Caco-2 (cell line): Measurements from ENCODE around the gene LMLN. TPM values are rescaled to one million over a fixed set of nuclear protein-coding genes. Genes with fewer than 3 reads are reported as not detected.

Experiments
- BruUV-seq: library from RNA; stranded (reverse); fragments of 400-500 nt; replicated peaks from 2 replicates; lab custom pipeline; 2021; lab: Mats Ljungman, UMichigan
- CTCF ChIA-PET: fragments of 300-600 bp; sonication (Branson Sonifier 250); formaldehyde crosslinking; loops from one replicate; lab custom pipeline; 2022; ENCODE audit warnings: antibody characterized with exemption; lab: Charles Lee
- POLR2A ChIA-PET: fragments of 300-600 bp; sonication (Branson Sonifier 250); formaldehyde crosslinking; loops from one replicate; lab custom pipeline; 2022; ENCODE audit warnings: antibody characterized with exemption; lab: Charles Lee
- DNase-seq, 2 experiments: peaks; one replicate each; pipeline versions ENCODE4 v3.0.0 to v3.0.0-alpha.2; 2020 to 2022
- H3K27me3 ChIP-seq: replicated peaks from 2 replicates; pipeline ENCODE4 v1.6.0; 2011; ENCODE audit warnings: low read length; ENCODE audit not compliant: control insufficient read depth, insufficient read depth
- H3K36me3 ChIP-seq: 2 replicates; pipeline ENCODE4 v1.5.1; 2011; ENCODE audit warnings: low read length; ENCODE audit not compliant: control insufficient read depth, insufficient read depth
- H3K4me1 ChIP-seq: fragments of 250-450 bp; sonication (Bioruptor Pico); 2 replicates; pipeline ENCODE4 v1.5.1; 2020; ENCODE audit warnings: mild to moderate bottlenecking
- H3K4me3 ChIP-seq: 2 replicates; pipeline ENCODE4 v1.5.1; 2011; ENCODE audit warnings: low read depth, mild to moderate bottlenecking, control low read depth, low read length
- H3K9me3 ChIP-seq: fragments of 250-450 bp; sonication (Bioruptor Pico); 2 replicates; pipeline ENCODE4 v1.5.1; 2020; ENCODE audit warnings: mild to moderate bottlenecking, moderate library complexity
- H3K27ac Mint-ChIP-seq: one replicate; pipeline ENCODE4 v1.8.0; 2022; ENCODE audit warnings: mixed read lengths; ENCODE audit not compliant: unreplicated experiment
- H3K27me3 Mint-ChIP-seq: one replicate; pipeline ENCODE4 v1.8.0; 2022; ENCODE audit warnings: mixed read lengths; ENCODE audit not compliant: insufficient read depth, unreplicated experiment
- H3K36me3 Mint-ChIP-seq: one replicate; pipeline ENCODE4 v1.8.0; 2022; ENCODE audit warnings: mild to moderate bottlenecking, mixed read lengths; ENCODE audit not compliant: insufficient read depth, unreplicated experiment
- H3K4me1 Mint-ChIP-seq: one replicate; pipeline ENCODE4 v1.8.0; 2022; ENCODE audit warnings: low read depth, mixed read lengths; ENCODE audit not compliant: unreplicated experiment
- H3K4me3 Mint-ChIP-seq: one replicate; pipeline ENCODE4 v1.8.0; 2022; ENCODE audit warnings: mild to moderate bottlenecking, moderate library complexity, mixed read lengths; ENCODE audit not compliant: unreplicated experiment
- H3K9me3 Mint-ChIP-seq: one replicate; pipeline ENCODE4 v1.8.0; 2022; ENCODE audit warnings: mixed read lengths; ENCODE audit not compliant: unreplicated experiment
- intact Hi-C: fragments of 100-400 bp; cut with micrococcal nuclease; formaldehyde crosslinking; loops from one replicate; pipeline ENCODE4 v1.10.0; 2022; ENCODE audit not compliant: unreplicated experiment
- total RNA-seq: library from RNA; stranded (reverse); gene quantifications from 2 replicates; pipeline ENCODE4 v1.2.3, GENCODE V29; 2022
- TF ChIP-seq, protein P1 (sequence below), 2 experiments: fragments of 200-600 bp in 1 of 2; IDR thresholded peaks; 1 replicate in 1 of 2; 2 replicates in 1 of 2; pipeline versions ENCODE4 v1.5.1 to v1.8.0; 2011 to 2022; ENCODE audit warnings: antibody characterized with exemption in 1 of 2, control low read depth in 1 of 2, inconsistent platforms in 1 of 2, low read depth in 1 of 2, low read length in 1 of 2, mild to moderate bottlenecking in 1 of 2, moderate library complexity in 1 of 2; ENCODE audit not compliant: insufficient read depth in 1 of 2, severe bottlenecking in 1 of 2, unreplicated experiment in 1 of 2

The LMLN gene
- total RNA-seq, 1 experiment from 2014 or later, result 2.4 TPM

DNA sequence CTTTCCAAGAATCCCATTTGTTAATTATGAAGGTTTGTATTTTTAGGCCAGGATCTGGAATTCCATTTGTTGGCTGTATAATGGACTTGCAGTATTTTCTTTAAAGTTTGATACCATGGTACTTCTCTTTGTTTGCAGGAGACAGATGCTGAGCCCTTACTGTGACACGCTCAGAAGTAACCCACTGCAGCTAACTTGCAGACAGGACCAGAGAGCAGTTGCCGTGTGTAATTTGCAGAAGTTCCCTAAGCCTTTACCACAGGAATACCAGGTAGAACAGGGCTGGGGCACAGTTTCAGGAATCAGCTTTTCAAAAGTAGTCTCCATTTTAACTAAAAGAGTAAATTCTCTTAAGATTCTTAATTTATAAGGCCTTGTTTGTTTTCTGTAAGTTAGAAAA is 59.1 kb downstream of the LMLN start:
- POLR2A ChIA-PET, result no interaction called here

DNA sequence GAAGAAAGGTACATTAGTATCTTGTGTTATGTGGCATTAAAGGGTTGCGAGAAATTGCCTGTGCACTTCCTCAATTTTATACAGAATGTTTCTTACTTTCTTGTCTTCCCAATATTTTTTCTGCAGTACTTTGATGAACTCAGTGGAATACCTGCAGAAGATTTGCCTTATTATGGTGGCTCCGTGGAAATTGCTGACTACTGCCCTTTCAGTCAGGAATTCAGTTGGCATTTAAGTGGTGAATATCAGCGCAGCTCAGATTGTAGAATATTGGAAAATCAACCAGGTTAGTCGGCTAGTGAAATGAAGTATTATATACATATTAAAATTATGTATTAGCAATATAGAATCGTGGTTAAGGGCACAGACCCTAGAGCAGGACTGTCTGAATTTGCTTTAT is 61.3 kb downstream of the LMLN start:
- ChIA-PET CTCF (no interaction called here), POLR2A (no interaction called here)
- no peak for DNase-seq
- Mint-ChIP-seq H3K27ac (no peak overlapping the region), H3K27me3 (no peaks in the 10 kb centered on the region), H3K36me3 (no peaks in the 10 kb centered on the region), H3K4me1 (no peaks in the 10 kb centered on the region), H3K4me3 (no peak overlapping the region), H3K9me3 (no peaks in the 10 kb centered on the region)
- no peaks in the 10 kb centered on the region for H3K36me3 ChIP-seq
- TF ChIP-seq, protein P1, sequence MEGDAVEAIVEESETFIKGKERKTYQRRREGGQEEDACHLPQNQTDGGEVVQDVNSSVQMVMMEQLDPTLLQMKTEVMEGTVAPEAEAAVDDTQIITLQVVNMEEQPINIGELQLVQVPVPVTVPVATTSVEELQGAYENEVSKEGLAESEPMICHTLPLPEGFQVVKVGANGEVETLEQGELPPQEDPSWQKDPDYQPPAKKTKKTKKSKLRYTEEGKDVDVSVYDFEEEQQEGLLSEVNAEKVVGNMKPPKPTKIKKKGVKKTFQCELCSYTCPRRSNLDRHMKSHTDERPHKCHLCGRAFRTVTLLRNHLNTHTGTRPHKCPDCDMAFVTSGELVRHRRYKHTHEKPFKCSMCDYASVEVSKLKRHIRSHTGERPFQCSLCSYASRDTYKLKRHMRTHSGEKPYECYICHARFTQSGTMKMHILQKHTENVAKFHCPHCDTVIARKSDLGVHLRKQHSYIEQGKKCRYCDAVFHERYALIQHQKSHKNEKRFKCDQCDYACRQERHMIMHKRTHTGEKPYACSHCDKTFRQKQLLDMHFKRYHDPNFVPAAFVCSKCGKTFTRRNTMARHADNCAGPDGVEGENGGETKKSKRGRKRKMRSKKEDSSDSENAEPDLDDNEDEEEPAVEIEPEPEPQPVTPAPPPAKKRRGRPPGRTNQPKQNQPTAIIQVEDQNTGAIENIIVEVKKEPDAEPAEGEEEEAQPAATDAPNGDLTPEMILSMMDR (IDR thresholded peaks at IDR 0.05; ENCODE audit: insufficient read depth in 1 of 2, low read depth in 1 of 2, low read length in 1 of 2, severe bottlenecking in 1 of 2, unreplicated experiment in 1 of 2), result no peak
- no peaks in the 10 kb centered on the region for H3K27me3 ChIP-seq
- BruUV-seq, result no TSS peak
- no peaks in the 10 kb centered on the region for H3K4me1 ChIP-seq
- H3K4me3 ChIP-seq, result no peak overlapping the region
- intact Hi-C loops, result no loop called here
- H3K9me3 ChIP-seq, result no peaks in the 10 kb centered on the region

More for the DNA sequence above, 59.1 kb downstream of the LMLN start:
- H3K36me3 ChIP-seq, result no peaks in the 10 kb centered on the region
- H3K9me3 ChIP-seq, result no peaks in the 10 kb centered on the region
- Mint-ChIP-seq H3K4me3 (no peak overlapping the region), H3K4me1 (no peaks in the 10 kb centered on the region), H3K9me3 (no peaks in the 10 kb centered on the region), H3K27me3 (no peaks in the 10 kb centered on the region), H3K36me3 (no peaks in the 10 kb centered on the region), H3K27ac (no peak overlapping the region)
- H3K27me3 ChIP-seq, result no peaks in the 10 kb centered on the region
- CTCF ChIA-PET, result no interaction called here
- no peaks in the 10 kb centered on the region for H3K4me1 ChIP-seq
- no peak for DNase-seq
- intact Hi-C loops, result no loop called here
- BruUV-seq, result no TSS peak
- TF ChIP-seq, protein P1 (IDR thresholded peaks at IDR 0.05; ENCODE audit: insufficient read depth in 1 of 2, low read depth in 1 of 2, low read length in 1 of 2, severe bottlenecking in 1 of 2, unreplicated experiment in 1 of 2), result no peak
- H3K4me3 ChIP-seq, result no peak overlapping the region

DNA sequence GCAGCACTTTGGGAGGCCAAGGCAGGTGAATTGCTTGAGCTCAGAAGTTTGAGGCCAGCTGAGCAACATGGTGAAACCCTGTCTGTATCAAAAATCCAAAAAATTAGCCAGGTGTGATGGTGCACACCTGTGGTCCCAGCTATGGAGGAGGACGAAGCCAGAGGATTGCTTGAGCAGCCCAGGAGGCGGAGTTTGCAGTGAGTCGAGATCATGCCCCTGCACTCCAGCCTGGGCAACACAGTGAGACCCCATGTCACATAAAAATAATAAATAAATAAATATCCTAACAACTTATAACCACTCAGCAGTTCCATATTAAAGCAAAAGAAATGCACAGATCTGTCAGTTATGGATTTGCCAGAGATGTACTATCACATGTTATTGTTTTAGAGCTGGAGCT is 62.6 kb downstream of the LMLN start:
- Mint-ChIP-seq H3K4me3 (no peak overlapping the region), H3K27me3 (no peaks in the 10 kb centered on the region), H3K36me3 (no peaks in the 10 kb centered on the region), H3K4me1 (no peaks in the 10 kb centered on the region), H3K27ac (no peak overlapping the region), H3K9me3 (no peaks in the 10 kb centered on the region)
- H3K4me3 ChIP-seq, result no peak overlapping the region
- no peak for DNase-seq
- no peaks in the 10 kb centered on the region for H3K27me3 ChIP-seq
- ChIA-PET POLR2A (no interaction called here), CTCF (no interaction called here)
- H3K9me3 ChIP-seq, result no peaks in the 10 kb centered on the region
- no peaks in the 10 kb centered on the region for H3K4me1 ChIP-seq
- intact Hi-C loops, result no loop called here
- no TSS peak for BruUV-seq
- TF ChIP-seq, protein P1 (IDR thresholded peaks at IDR 0.05; ENCODE audit: insufficient read depth in 1 of 2, low read depth in 1 of 2, low read length in 1 of 2, severe bottlenecking in 1 of 2, unreplicated experiment in 1 of 2), result no peak
- no peaks in the 10 kb centered on the region for H3K36me3 ChIP-seq
